Activated CD8-positive, alpha-beta memory T cell treated with anti-CD3 and anti-CD28 coated beads for 48 hours (primary cell): ENCODE results near the gene LEMD3.

Source experiments
- DNase-seq, 3 experiments: peaks; one replicate each; pipeline ENCODE4 v3.0.0-alpha.2; 2020; ENCODE audit warnings: low read depth in 2 of 3, low spot score in 2 of 3

LEMD3 gene

DNA sequence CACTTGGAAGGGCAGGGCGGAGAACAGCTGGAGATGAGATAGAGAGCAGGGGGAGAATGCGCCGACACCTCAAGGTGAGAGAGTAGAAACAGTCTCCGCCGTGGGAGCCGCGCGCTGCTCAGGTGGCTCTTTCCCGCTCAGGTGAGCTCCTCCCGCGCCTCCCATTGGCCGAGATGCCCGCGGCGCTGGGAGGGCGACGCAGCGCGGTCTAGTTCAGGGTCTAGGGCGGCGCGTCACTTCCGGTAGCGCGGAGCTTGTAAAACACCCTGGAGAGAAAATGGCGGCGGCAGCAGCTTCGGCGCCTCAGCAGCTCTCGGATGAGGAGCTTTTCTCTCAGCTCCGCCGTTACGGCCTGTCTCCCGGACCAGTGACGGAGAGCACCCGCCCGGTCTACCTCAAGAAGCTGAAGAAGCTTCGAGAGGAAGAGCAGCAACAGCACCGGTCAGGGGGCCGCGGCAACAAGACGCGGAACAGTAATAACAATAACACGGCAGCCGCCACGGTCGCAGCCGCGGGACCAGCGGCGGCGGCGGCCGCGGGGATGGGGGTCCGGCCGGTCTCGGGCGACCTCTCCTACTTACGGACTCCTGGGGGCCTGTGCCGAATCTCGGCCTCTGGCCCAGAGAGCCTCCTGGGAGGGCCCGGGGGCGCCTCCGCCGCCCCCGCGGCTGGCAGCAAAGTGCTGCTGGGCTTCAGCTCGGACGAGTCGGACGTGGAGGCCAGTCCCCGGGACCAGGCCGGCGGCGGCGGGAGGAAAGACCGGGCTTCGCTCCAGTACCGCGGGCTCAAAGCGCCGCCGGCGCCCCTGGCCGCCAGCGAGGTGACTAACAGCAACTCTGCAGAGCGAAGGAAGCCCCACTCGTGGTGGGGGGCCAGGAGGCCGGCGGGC, at the start of gene LEMD3:
TSS of gene LEMD3 (plus strand) at position 264 of the 889 bp plus-strand sequence. CDS start at position 278, 14 bp downstream.
- peak; percentile 69 to 84 (median 73) for DNase-seq

DNA sequence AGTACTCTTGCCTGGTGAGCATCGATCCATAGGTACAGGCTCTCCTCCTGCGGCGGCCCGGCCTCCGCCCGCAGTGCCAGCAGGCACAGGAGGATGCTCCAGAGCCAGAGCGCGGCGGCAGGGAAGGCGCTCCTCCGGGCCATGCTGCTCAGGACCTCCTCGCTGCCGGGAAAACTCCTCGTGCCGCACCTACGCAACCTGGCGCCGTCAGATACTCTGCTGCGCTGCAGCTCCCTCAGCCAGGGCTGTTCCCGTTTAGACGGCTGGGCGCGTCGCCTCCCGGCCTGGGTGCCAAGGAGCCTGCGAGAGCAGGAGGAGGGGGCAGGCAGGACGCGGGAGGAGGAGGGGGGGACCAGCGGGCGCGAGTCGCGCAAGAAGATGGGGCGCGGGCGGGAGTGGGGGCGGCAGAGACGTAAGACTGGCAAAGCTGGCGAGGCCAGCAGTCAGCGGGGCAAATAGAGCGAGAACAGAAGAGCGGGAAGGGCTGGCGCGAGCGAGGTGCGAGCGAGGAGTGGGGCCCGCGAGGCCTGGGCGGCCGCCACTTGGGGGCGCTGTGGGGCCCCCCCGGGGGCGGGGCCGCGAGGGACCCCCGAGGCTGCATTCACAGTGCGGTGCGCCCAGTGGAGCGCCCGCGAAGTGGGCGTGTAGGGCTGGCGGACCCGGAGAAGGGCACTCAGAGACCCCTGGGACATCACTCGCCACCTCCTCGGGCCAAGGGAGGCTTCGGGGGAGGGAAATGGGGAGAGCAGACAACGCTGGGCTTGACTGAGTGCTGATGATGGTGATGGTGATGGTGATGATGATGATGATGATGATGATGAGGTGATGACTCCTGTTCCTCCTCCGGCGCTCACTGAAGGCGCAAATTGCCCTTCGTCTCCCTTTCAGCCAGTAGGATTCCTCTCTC, 48.1 kb upstream of the LEMD3 start, which contains the start of gene WIF1:
TSS of gene WIF1 (minus strand) at position 257 of the 907 bp plus-strand sequence. CDS start at position 143, 114 bp downstream.
- peak in 2 of 3 experiments; percentile 7 to 12 for DNase-seq

GRCh38 chr12:65121956-65122469, 47.4 kb upstream of the LEMD3 start:
- no peak for DNase-seq

DNA sequence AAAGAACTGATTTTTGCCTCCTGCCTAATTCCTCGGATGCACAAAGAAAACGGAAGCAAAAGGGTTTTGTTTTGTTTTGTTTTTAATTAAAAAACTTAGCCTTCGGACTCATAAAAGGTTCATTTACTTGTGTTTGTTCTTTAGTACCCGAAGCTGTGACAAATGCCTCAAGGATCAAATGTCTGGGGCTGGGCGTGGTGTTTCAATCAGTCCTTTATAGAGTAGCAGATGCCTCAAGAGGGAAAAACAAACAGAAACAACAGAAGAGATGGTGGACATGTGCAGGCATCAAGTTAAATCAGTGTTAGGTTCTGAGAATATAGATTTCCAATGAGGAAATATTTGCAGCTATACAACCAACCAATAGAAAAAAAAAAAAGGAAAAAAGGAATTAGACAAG, 46.7 kb upstream of the LEMD3 start:
- no peak for DNase-seq

DNA sequence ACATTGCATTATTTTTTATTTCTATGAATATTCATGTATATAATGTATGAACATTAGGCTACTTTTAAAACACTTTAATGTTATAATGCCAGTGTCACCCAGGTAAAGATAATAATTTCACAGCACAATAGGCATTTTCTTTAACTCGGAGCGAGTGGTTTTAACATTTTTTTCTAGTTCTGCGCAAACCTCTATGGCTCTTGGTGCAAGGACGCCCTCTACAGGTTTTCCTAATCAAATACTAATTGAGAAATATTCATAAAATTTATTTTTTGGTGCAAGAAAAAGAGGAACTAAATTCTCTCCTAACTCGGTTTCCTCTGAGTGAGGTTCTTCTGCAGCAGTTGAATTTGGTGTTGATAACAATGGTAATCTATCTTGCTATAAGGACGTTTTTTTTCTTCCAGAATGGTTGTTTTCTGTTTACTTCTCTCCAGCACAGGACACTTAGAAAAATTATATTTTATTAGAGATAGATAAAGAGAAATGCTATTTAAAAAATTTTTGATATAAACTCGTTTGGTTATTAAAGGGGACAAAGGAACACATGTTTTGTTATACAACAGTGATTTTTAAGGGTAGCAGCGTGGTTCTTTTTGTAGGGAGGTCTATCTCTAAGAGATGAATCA, 45.8 kb upstream of the LEMD3 start:
- no peak for DNase-seq

- no peak for DNase-seq
Observed at GRCh38 chr12:65125247-65125646, 44.1 kb upstream of the LEMD3 start.

DNA sequence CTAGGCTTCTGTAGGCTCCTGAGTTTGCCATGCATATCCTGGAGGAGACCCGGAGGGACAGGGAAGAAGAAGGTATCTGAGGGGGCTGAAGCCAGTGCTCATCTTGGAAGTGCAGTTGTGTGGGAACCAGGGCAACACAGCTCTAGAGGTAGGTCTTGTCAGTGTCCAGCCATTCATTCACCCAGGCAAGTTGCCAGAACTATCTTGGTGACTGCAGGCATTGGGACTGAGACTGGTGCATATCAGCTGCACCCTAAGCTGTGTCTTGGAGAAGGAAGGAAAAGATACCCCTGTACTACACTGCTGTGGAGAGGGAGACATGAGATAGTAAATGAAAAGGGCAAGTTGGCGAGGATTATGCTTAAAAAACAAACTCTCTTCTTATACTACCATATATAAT, 43.4 kb upstream of the LEMD3 start:
- no peak for DNase-seq

DNA sequence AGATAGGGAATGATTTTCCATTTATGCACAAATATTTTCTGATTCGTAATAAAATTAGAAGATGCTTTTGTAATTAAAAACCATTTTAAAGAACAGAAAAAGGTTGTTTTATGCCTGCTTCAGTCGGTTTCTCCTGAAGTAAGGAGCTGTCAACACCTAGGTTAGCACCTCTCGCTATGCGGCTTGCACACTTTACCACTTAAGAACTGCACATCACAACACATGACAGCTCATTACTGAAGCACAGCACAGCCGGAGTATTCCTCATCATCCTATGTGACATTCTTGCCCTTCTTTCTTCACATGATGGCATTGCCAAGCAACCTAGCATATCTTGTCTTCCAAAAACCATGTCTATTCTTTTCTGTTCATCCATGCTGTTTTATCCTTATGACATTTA, 42.9 kb upstream of the LEMD3 start:
- DNase-seq = no peak

DNA sequence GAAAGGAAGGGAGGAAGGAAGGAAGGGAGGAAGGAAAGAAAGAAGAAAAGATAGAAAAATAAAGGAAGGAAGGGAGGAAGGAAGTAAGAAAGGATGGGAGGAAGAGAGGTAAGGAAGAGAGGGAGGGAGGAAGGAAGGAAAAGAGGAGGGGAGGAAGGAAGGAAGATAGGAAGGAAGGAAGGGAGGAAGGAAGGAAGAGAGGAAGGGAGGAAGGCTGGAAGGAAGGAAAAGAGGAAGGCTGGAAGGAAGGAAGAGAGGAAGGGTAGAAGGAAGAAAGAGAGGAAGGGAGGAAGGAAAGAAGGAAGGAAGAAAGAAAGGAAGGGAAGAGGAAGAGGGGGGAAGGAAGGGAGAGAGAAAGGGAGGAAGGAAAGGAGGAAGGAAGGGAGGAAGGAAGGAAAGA, 35.5 kb upstream of the LEMD3 start:
- DNase-seq = no peak

DNA sequence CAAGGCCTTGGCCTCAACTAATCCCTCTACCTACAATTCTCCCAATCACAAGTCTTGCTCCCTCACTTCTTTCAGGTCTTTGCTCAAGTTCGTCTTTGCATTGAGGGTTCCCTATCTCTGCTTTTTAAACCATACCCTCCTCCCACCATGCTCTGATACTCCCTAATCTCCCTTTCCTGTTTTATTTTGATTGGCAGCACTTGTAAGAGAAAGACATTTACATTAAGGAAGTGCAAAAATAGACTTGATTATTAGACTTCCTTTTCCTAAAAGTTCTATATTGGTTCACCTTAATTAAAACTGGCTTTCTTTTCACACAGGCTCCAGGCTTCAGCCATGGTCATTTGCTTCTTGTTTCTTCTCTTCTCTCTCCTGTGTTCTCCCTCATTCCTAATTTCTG, 30.0 kb upstream of the LEMD3 start:
- no peak for DNase-seq

DNA sequence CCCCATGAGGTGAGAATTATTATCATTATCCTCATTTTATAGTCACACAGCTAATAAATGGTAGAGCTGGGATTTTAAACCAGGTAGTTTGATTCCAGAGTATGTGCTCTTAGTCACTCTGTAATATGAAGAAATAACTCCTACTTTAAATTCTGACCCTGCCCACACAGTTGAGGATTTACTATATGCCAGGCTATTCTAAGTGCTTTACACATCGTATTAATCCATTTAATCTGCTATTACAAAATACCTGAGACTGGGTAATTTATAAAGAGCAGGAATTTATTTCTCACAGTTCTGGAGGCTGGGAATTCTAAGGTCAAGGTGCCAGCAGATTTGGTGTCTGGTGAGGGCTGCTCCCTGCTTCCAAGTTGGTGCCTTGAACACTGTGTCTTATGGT, 28.6 kb upstream of the LEMD3 start:
- DNase-seq = no peak

GRCh38 chr12:65147312-65147905, 22.0 kb upstream of the LEMD3 start:
- no peak for DNase-seq

DNA sequence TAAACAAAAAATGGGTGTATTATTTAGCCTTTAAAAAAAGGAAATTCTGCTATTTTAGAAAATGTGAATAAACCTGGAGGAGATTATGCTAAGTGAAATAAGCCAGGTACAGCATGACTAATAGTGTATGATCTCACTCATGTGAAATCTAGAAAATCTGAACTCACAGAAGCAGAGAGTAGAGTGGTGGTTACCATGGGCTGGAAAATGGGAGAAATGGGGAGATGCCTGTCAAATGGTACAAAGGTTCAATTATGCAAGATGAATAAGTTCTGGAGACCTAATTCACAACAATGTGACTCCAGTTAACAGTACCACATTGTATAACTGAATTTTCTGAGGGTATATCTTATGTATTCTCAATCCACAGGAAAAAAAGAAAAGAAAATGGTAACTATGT, 17.4 kb upstream of the LEMD3 start:
- DNase-seq = no peak

- no peak for DNase-seq
Observed at GRCh38 chr12:65152596-65152995, 16.8 kb upstream of the LEMD3 start.

DNA sequence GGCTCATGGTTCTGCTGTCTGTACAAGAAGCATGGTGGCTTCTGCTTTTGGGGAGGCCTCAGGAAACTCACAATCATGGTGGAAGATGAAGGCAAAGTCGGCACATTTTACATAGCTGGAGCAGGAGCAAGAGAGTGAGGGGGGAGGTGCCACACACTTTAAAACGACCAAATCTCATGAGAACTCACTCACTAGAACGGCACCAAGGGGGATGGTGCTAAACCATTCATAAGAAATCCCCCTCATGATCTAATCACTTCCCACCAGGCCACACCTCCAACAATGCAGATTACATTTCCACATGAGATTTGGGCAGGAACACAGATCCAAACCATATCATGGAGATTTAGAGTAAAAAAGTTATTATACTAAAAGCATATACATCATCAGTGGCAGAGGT, 13.6 kb upstream of the LEMD3 start:
- no peak for DNase-seq

- DNase-seq = no peak
Observed at GRCh38 chr12:65156366-65156841, 13.0 kb upstream of the LEMD3 start.

- DNase-seq = no peak
Observed at GRCh38 chr12:65157091-65157490, 12.3 kb upstream of the LEMD3 start.

DNA sequence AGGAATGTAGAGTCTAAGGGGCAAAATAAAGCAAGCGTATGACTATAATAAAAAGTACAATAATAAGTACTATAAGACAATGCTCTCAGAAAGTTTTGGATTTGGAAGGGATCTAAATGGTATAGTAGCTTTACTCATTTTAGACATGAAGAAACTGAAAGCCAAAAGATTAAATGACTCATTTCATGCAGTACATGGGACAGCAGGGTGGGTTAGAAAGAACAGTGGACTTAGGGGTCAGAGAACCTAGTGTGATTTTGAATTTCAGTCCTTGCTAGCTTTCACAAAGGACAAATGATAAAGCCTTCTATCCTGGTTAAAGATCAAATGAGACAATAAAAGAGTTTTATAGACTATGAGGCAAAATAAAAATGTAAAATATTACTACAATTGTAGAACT, 6.8 kb upstream of the LEMD3 start:
- DNase-seq = no peak

- no peak for DNase-seq
Observed at GRCh38 chr12:65164244-65164643, 5.1 kb upstream of the LEMD3 start.

GRCh38 chr12:65164774-65165173, 4.6 kb upstream of the LEMD3 start:
- no peak for DNase-seq
